Tibial nerve (tissue), 3 donors: ENCODE measurements around the gene EIF3L.

Experiments used
- CTCF ChIP-seq, 5 experiments: fragments of 200-600 bp in 3 of 5; fragments of 450-650 bp in 2 of 5; sonication (generic) in 3 of 5; IDR thresholded peaks; one replicate each; pipeline ENCODE4 v1.5.1; 2016 to 2019; ENCODE audit warnings: antibody characterized with exemption in 5 of 5, mild to moderate bottlenecking in 3 of 5, moderate library complexity in 2 of 5
- POLR2A ChIP-seq, 2 donors: fragments of 450-650 bp; IDR thresholded peaks; one replicate each; pipeline ENCODE4 v1.6.1; 2017; ENCODE audit warnings: antibody characterized with exemption in 2 of 2, mild to moderate bottlenecking in 2 of 2, moderate library complexity in 2 of 2

DNA sequence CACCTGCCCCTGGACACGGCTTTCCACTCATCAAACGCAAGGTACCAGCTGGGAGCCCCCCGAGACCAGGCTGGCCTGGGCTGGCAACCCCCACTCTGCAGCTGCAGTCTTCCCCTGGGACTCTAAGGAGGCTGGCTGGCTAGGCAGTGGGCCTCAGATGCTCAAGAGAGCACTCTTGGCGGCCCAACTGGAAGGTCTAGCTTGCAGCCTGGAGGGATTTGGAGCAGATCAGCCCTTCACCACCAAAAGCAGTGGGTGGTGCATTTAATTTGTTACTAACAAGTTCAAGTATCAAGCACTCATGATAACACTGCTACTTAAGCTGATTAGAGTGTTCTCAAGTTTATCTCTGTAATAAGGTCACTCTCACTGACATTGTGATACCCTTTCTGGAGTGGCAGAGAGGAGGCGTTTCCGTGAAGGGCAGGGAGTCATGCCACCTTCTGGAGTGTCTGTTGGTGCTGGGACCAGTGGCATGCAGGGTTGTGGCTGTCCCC is 82.7 kb downstream of the EIF3L start:
- no peak for TF ChIP-seq POLR2A (IDR thresholded peaks at IDR 0.05)
- no peak for TF ChIP-seq CTCF (IDR thresholded peaks at IDR 0.05)
